Testis (tissue), 3 donors: ENCODE data around the gene OTOA. TPM values are rescaled to one million over a fixed set of nuclear protein-coding genes. Genes with fewer than 3 reads are reported as not detected.
A peak's percentile ranks its signal among the peaks of the same experiment; 100 is the strongest.

ENCODE experiments used
- DNase-seq: peaks from one replicate; pipeline ENCODE4 v3.0.0-alpha.2; 2019
- H3K27ac ChIP-seq, 2 donors: fragments of 200-600 bp; sonication (generic); one replicate each; pipeline ENCODE4 v1.5.1; 2019
- H3K27me3 ChIP-seq: fragments of 200-600 bp; sonication (generic); one replicate; pipeline ENCODE4 v1.5.1; 2019
- H3K36me3 ChIP-seq: fragments of 200-600 bp; sonication (generic); one replicate; pipeline ENCODE4 v1.5.1; 2017; ENCODE audit warnings: low read depth; ENCODE audit errors: missing control alignments
- H3K4me1 ChIP-seq: fragments of 200-600 bp; sonication (generic); one replicate; pipeline ENCODE4 v1.5.1; 2019
- H3K4me3 ChIP-seq, 2 donors: fragments of 200-600 bp; sonication (generic); one replicate each; pipeline ENCODE4 v1.5.1; 2017 to 2019
- H3K9me3 ChIP-seq: fragments of 200-600 bp; sonication (generic); one replicate; pipeline ENCODE4 v1.5.1; 2017
- POLR2A ChIP-seq: fragments of 450-650 bp; IDR thresholded peaks from one replicate; pipeline ENCODE4 v1.6.1; 2017; ENCODE audit warnings: antibody characterized with exemption, mild to moderate bottlenecking, moderate library complexity
- WGBS, 2 donors: methylation state at CpG; one replicate each; pipeline ENCODE4 v1.1.5; 2018; 5-methylcytosine and 5-hydroxymethylcytosine counted together
- intact Hi-C: fragments of 100-400 bp; cut with DNase I; formaldehyde crosslinking; loops from one replicate; pipeline ENCODE4 v1.15.1; 2023; ENCODE audit warnings: low total_unique reads
- polyA plus RNA-seq: library from polyadenylated mRNA; stranded (reverse); fragments of 350-450 nt; fragmentation: Illumina TruSeq; extraction: RNeasy Lipid Tissue Mini Kit (QIAGEN cat#74804); gene quantifications from one replicate; pipeline ENCODE4 v1.2.3, GENCODE V29; 2014; ENCODE audit warnings: low read depth, low replicate concordance; ENCODE audit not compliant: insufficient read depth
- total RNA-seq, 2 donors: library from RNA; depleted of rRNA; stranded (reverse); fragments of >200 nt; gene quantifications; one replicate each; pipeline ENCODE4 v1.2.3, GENCODE V29; 2016
- TF ChIP-seq, protein P1 (sequence below), 3 experiments: fragments of 450-650 bp in 2 of 3; fragments of 200-600 bp in 1 of 3; sonication (generic) in 1 of 3; IDR thresholded peaks; one replicate each; pipeline ENCODE4 v1.5.1; 2016 to 2019; ENCODE audit warnings: antibody characterized with exemption in 3 of 3, mild to moderate bottlenecking in 2 of 3, moderate library complexity in 1 of 3

OTOA gene
- total and polyA plus RNA-seq, 3 donors from 2014 or later: 6.5 to 19.7 (median 11.2) TPM

GRCh38 chr16:21703589-21704174 is 39.9 kb downstream of the OTOA start:
- TF ChIP-seq, protein P1, sequence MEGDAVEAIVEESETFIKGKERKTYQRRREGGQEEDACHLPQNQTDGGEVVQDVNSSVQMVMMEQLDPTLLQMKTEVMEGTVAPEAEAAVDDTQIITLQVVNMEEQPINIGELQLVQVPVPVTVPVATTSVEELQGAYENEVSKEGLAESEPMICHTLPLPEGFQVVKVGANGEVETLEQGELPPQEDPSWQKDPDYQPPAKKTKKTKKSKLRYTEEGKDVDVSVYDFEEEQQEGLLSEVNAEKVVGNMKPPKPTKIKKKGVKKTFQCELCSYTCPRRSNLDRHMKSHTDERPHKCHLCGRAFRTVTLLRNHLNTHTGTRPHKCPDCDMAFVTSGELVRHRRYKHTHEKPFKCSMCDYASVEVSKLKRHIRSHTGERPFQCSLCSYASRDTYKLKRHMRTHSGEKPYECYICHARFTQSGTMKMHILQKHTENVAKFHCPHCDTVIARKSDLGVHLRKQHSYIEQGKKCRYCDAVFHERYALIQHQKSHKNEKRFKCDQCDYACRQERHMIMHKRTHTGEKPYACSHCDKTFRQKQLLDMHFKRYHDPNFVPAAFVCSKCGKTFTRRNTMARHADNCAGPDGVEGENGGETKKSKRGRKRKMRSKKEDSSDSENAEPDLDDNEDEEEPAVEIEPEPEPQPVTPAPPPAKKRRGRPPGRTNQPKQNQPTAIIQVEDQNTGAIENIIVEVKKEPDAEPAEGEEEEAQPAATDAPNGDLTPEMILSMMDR (IDR thresholded peaks at IDR 0.05): no peak
- no peak for TF ChIP-seq POLR2A
- WGBS, 2 donors: 68 to 82% methylated on average over 5 of the region's 5 CpGs
- H3K4me1 ChIP-seq: no peaks in the 10 kb centered on the region
- H3K36me3 ChIP-seq: no peaks in the 10 kb centered on the region
- no peaks in the 10 kb centered on the region for H3K27me3 ChIP-seq
- intact Hi-C loops: no loop called here
- H3K27ac ChIP-seq: no peak overlapping the region
- H3K9me3 ChIP-seq: no peaks in the 10 kb centered on the region
- no peak overlapping the region for H3K4me3 ChIP-seq
- DNase-seq: no peak

DNA sequence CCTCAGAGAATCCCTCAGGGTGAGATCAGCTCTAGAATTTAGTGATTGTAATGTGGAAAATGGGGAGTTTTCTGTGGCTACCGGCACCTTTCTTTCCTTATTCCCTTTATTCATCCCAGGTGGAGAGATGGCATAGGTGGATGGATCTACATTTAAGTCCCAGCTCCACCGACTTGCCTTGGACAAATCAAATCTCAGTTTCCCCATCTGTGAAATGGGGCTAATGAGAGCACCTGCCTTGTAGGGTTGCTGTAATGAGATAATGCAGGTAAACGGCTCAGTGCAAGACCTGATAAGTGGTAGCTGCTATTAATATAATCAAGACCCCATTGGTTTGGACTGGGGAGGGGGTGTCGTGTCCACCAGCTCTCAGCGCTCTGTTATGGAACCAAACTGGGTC is 40.5 kb downstream of the OTOA start:
- no peak for TF ChIP-seq POLR2A
- TF ChIP-seq, protein P1 (IDR thresholded peaks at IDR 0.05): no peak
- no peak overlapping the region for H3K27ac ChIP-seq
- 75 to 91% methylated on average over 5 of the region's 5 CpGs for WGBS, 2 donors
- DNase-seq: no peak
- H3K27me3 ChIP-seq: no peaks in the 10 kb centered on the region
- no peaks in the 10 kb centered on the region for H3K9me3 ChIP-seq
- H3K4me3 ChIP-seq: no peak overlapping the region
- no peaks in the 10 kb centered on the region for H3K36me3 ChIP-seq
- H3K4me1 ChIP-seq: no peaks in the 10 kb centered on the region
- intact Hi-C loops: no loop called here

DNA sequence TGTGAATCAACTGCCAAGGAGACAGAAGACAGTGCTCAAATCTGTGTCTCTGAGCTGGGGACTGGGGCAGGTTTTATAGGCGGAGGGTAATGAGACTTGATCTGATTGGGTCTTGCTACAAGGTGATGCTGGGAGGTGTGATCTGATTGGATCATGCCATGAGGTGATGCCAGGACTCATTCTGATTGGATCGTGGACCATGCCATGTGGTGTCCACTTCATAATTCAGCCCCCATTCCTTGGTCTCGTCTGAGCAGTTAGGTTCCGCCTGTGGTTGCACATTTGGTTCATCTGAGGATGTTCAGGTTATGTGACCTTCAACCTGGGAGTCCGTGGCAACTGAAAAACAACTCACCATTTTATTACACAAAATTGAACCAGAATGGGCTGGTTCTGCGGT is 41.0 kb downstream of the OTOA start:
- no peak overlapping the region for H3K27ac ChIP-seq
- H3K4me3 ChIP-seq: no peak overlapping the region
- no peaks in the 10 kb centered on the region for H3K4me1 ChIP-seq
- DNase-seq: peak; percentile 68
- intact Hi-C loops: loop anchor here (5.0 kb wide), 1 partner anchor 122 kb away; no protein-coding TSS in a partner anchor
- no peaks in the 10 kb centered on the region for H3K36me3 ChIP-seq
- TF ChIP-seq, protein P1 (IDR thresholded peaks at IDR 0.05): no peak
- no peak for TF ChIP-seq POLR2A
- H3K27me3 ChIP-seq: no peaks in the 10 kb centered on the region
- 69 to 73% methylated on average over 6 of the region's 6 CpGs for WGBS, 2 donors
- H3K9me3 ChIP-seq: no peaks in the 10 kb centered on the region

GRCh38 chr16:21708533-21709115 is 44.9 kb downstream of the OTOA start:
- intact Hi-C loops: loop anchor here (5.0 kb wide), 1 partner anchor 126 kb away; no protein-coding TSS in a partner anchor
- Histone ChIP-seq H3K9me3 (no peaks in the 10 kb centered on the region), H3K4me1 (no peaks in the 10 kb centered on the region), H3K27me3 (no peaks in the 10 kb centered on the region), H3K27ac (no peak overlapping the region), H3K4me3 (no peak overlapping the region), H3K36me3 (no peaks in the 10 kb centered on the region)
- 6% methylated on average over 10 of the region's 10 CpGs for WGBS, 2 donors
- DNase-seq: peak; percentile 89
- TF ChIP-seq POLR2A: no peak
- TF ChIP-seq, protein P1 (IDR thresholded peaks at IDR 0.05): peak; percentile 49 to 92 (median 80)

GRCh38 chr16:21710938-21711337 is 47.2 kb downstream of the OTOA start:
- no peaks in the 10 kb centered on the region for H3K27me3 ChIP-seq
- intact Hi-C loops: no loop called here
- no peaks in the 10 kb centered on the region for H3K36me3 ChIP-seq
- no peak for DNase-seq
- H3K4me1 ChIP-seq: no peaks in the 10 kb centered on the region
- H3K27ac ChIP-seq: no peak overlapping the region
- H3K4me3 ChIP-seq: no peak overlapping the region
- WGBS, 2 donors: 85 to 88% methylated on average over 4 of the region's 4 CpGs
- TF ChIP-seq POLR2A: no peak
- TF ChIP-seq, protein P1 (IDR thresholded peaks at IDR 0.05): no peak
- no peaks in the 10 kb centered on the region for H3K9me3 ChIP-seq
